ENCODE results near the gene RP2.

Gene RP2

DNA sequence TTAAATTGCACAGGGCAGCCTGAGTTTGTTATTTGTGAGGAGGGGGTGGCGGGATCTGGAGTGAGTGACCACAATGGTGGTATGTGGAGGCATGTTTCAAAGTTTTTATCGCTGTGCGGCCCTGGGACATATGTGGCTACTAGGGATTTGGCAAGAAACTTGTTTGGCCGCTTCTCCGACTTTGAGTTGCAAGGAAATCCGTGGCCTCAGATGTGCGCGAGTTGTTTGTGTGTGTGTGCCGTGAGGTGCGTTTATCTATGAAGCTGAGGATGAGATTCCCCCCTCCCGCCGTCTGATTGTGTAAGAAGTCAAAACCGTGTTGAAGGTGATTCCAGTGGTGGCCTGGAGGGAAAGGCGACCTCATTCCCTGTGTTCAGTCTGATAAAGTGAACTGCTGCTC, 76.8 kb downstream of the RP2 start:
- no peaks in the 10 kb centered on the region for H3K27me3 ChIP-seq
- TF ChIP-seq, protein P1, sequence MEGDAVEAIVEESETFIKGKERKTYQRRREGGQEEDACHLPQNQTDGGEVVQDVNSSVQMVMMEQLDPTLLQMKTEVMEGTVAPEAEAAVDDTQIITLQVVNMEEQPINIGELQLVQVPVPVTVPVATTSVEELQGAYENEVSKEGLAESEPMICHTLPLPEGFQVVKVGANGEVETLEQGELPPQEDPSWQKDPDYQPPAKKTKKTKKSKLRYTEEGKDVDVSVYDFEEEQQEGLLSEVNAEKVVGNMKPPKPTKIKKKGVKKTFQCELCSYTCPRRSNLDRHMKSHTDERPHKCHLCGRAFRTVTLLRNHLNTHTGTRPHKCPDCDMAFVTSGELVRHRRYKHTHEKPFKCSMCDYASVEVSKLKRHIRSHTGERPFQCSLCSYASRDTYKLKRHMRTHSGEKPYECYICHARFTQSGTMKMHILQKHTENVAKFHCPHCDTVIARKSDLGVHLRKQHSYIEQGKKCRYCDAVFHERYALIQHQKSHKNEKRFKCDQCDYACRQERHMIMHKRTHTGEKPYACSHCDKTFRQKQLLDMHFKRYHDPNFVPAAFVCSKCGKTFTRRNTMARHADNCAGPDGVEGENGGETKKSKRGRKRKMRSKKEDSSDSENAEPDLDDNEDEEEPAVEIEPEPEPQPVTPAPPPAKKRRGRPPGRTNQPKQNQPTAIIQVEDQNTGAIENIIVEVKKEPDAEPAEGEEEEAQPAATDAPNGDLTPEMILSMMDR (IDR thresholded peaks at IDR 0.05; ENCODE audit: low read depth, low read length) = no peak
- no peaks in the 10 kb centered on the region for H3K4me1 ChIP-seq
- H3K4me3 ChIP-seq (ENCODE audit: low read depth, low read length) = peak overlapping the region; percentile 66
- no peaks in the 10 kb centered on the region for H3K9me3 ChIP-seq
- peak; percentile 6 for DNase-seq
- H3K36me3 ChIP-seq = no peaks in the 10 kb centered on the region

DNA sequence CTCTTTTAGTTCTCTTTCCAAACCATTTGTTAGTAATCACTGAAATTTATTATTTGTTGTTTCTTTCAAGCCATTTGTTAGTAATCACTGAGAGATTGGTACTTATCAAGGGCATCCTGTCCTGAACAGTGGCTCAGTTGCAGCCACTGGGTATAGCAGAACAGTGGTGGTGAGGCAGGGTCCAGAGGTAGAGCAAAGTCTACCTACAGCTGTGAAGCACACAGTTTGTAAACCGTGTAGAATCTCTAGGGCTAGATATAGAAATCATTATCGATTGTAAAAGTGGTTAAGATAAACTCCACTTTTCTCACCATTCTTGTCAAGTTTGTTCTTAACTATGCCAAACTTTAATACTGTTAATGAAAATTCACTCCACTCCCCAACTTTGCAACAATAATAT, 79.4 kb downstream of the RP2 start:
- Histone ChIP-seq H3K9me3 (no peaks in the 10 kb centered on the region), H3K27me3 (no peaks in the 10 kb centered on the region), H3K4me1 (no peaks in the 10 kb centered on the region), H3K36me3 (no peaks in the 10 kb centered on the region), H3K4me3 (ENCODE audit: low read depth, low read length) (no peak overlapping the region)
- no peak for DNase-seq
- TF ChIP-seq, protein P1 (IDR thresholded peaks at IDR 0.05; ENCODE audit: low read depth, low read length) = no peak

DNA sequence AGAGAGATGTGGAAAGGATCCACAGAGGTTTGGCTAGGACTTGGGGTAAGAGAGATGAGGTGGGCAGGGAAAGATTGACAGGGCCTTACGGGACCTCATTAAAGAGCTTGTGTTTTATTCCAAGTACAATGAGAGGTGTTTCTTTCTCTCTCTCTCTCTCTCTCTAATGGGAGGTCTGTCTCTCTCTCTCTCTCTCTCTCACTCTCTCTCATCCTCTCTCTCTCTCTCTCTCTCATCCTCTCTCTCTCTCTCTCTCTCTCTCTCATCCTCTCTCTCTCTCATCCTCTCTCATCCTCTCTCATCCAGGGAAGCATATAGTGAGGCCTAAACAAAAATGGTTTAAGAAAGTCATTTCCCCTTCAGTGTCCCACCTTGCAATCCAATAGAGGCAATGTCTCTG, 80.8 kb downstream of the RP2 start:
- TF ChIP-seq, protein P1 (IDR thresholded peaks at IDR 0.05; ENCODE audit: low read depth, low read length) = no peak
- H3K27me3 ChIP-seq = no peaks in the 10 kb centered on the region
- no peaks in the 10 kb centered on the region for H3K4me1 ChIP-seq
- no peak overlapping the region for H3K4me3 ChIP-seq (ENCODE audit: low read depth, low read length)
- no peaks in the 10 kb centered on the region for H3K36me3 ChIP-seq
- H3K9me3 ChIP-seq = no peaks in the 10 kb centered on the region
- no peak for DNase-seq

DNA sequence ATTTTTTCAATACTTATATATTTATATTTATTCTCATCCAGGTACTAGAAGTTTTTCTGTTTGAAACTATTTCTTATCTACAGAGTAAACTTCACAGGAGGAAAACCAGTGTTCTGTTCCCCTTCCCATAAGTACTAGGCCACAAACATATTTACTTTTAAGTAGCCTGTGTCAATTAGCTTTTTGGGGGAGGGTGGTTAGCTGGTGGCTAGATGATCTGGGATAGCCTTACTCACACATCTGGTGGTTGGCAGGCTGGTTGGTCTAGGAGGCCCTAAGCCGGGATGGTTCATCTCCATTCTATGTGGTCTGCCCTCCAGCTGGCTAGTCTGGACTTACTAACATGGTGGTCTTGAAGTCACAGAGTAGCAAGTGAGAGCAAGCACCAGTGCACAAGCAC, 81.6 kb downstream of the RP2 start:
- Histone ChIP-seq H3K4me3 (ENCODE audit: low read depth, low read length) (no peak overlapping the region), H3K27me3 (no peaks in the 10 kb centered on the region), H3K4me1 (no peaks in the 10 kb centered on the region), H3K36me3 (no peaks in the 10 kb centered on the region), H3K9me3 (no peaks in the 10 kb centered on the region)
- TF ChIP-seq, protein P1 (IDR thresholded peaks at IDR 0.05; ENCODE audit: low read depth, low read length) = no peak
- DNase-seq = no peak

DNA sequence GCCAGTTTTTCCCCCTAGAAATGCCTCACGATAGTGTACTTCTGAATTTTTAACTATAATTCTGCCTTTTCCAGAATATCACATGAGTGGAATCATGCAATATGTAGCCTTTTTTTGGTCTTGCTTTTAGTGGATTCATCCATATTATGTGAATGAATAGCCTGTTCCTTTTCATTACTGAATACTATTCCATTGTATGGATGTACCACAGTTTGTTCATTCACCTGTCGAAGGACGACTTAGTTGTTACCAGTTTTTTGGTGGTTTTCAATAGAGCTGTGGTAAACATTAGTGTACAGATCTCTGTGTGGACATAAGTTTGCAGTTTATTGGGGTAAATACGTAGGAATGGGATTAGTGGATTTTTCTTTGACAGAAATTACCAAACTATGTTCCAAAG, 83.4 kb downstream of the RP2 start:
- H3K9me3 ChIP-seq = no peaks in the 10 kb centered on the region
- H3K4me1 ChIP-seq = no peaks in the 10 kb centered on the region
- no peak overlapping the region for H3K4me3 ChIP-seq (ENCODE audit: low read depth, low read length)
- H3K27me3 ChIP-seq = no peaks in the 10 kb centered on the region
- no peaks in the 10 kb centered on the region for H3K36me3 ChIP-seq
- TF ChIP-seq, protein P1 (IDR thresholded peaks at IDR 0.05; ENCODE audit: low read depth, low read length) = no peak
- no peak for DNase-seq

DNA sequence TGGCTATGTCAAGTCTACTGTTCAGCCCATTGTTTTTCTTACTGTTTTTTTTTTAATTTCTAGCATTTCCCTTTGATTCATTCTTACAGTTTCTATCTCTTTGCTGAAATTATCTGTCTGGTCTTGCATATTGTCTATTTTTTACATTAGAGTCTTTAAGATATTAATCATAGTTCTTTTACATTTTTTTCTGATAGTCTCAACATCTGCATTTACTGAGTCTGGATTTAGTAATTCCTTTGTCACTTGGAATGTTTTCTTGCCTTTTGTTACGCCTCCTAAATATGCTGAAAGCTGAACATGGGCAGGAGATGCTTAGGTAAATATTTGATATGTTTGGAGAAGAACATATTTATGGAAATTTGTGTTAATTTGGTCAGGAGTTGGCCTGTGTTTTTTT, 85.8 kb downstream of the RP2 start:
- TF ChIP-seq, protein P1 (IDR thresholded peaks at IDR 0.05; ENCODE audit: low read depth, low read length) = no peak
- Histone ChIP-seq H3K27me3 (no peaks in the 10 kb centered on the region), H3K36me3 (no peaks in the 10 kb centered on the region), H3K4me1 (no peaks in the 10 kb centered on the region), H3K4me3 (ENCODE audit: low read depth, low read length) (no peak overlapping the region), H3K9me3 (no peaks in the 10 kb centered on the region)
- DNase-seq = no peak
